SK-N-SH (cell line): Measurements from ENCODE around the gene C3orf22. TPM values are rescaled to one million over a fixed set of nuclear protein-coding genes. Genes with fewer than 3 reads are reported as not detected.

Source experiments
- CTCF ChIA-PET: fragments of 300-600, 350-600 bp; formaldehyde crosslinking; extraction: SDS; loops from one replicate; lab custom pipeline; 2021; lab: Yijun Ruan, JAX
- POLR2A ChIA-PET: fragments of 350-600 bp; sonication (Branson Sonifier 250); formaldehyde crosslinking; extraction: SDS; loops from one replicate; lab custom pipeline; 2020; ENCODE audit warnings: antibody characterized with exemption, inconsistent platforms; lab: Yijun Ruan, JAX
- DNase-seq: peaks from one replicate; pipeline ENCODE4 v3.0.0; 2012
- H2AFZ ChIP-seq: fragments of 200-600 bp; sonication (generic); 2 replicates; pipeline ENCODE4 v1.8.1; 2016; ENCODE audit warnings: antibody characterized with exemption, mild to moderate bottlenecking, low read depth
- H3F3A ChIP-seq: fragments of 200-600 bp; sonication (generic); replicated peaks from 2 replicates; pipeline ENCODE3; 2016; ENCODE audit warnings: antibody characterized with exemption, mild to moderate bottlenecking; ENCODE audit not compliant: insufficient read depth
- H3K27ac ChIP-seq, 2 experiments: fragments of 200-500 bp in 1 of 2; fragments of 200-600 bp in 1 of 2; sonication (Bioruptor generic) in 1 of 2; sonication (generic), shearing (Covaris generic) in 1 of 2; 2 replicates each; pipeline versions ENCODE4 v1.5.1 to v1.6.1; 2014 to 2016; ENCODE audit warnings: low read depth in 2 of 2, inconsistent platforms in 1 of 2, low read length in 1 of 2, mild to moderate bottlenecking in 1 of 2, mixed read lengths in 1 of 2
- H3K27me3 ChIP-seq: fragments of 200-600 bp; sonication (generic), shearing (Covaris generic); 2 replicates; pipeline ENCODE4 v1.6.1; 2016; ENCODE audit warnings: mixed run types; ENCODE audit not compliant: insufficient read depth
- H3K36me3 ChIP-seq, 2 experiments: fragments of 200-500 bp in 1 of 2; fragments of 200-600 bp in 1 of 2; sonication (Bioruptor generic) in 1 of 2; sonication (generic) in 1 of 2; replicated peaks in 1 of 2; 2 replicates each; pipeline versions ENCODE3 to v1.5.1; 2014 to 2016; ENCODE audit warnings: low read length in 1 of 2, mild to moderate bottlenecking in 1 of 2; ENCODE audit not compliant: insufficient read depth in 2 of 2, control insufficient read depth in 1 of 2
- H3K4me1 ChIP-seq, 2 experiments: fragments of 200-500 bp in 1 of 2; fragments of 200-600 bp in 1 of 2; sonication (Bioruptor generic) in 1 of 2; sonication (generic), shearing (Covaris generic) in 1 of 2; 2 replicates each; pipeline versions ENCODE4 v1.5.1 to v1.6.1; 2014 to 2016; ENCODE audit warnings: low read depth in 1 of 2, low read length in 1 of 2, mixed run types in 1 of 2; ENCODE audit not compliant: insufficient read depth in 2 of 2, control insufficient read depth in 1 of 2
- H3K4me2 ChIP-seq: fragments of 200-600 bp; sonication (generic), shearing (Covaris generic); 2 replicates; pipeline ENCODE4 v1.6.1; 2017; ENCODE audit warnings: mixed run types
- H3K4me3 ChIP-seq, 2 experiments: fragments of 200-500 bp in 1 of 2; fragments of 200-600 bp in 1 of 2; sonication (Bioruptor generic) in 1 of 2; sonication (generic), shearing (Covaris generic) in 1 of 2; 2 replicates each; pipeline versions ENCODE4 v1.5.1 to v1.8.1; 2014 to 2016; ENCODE audit warnings: low read depth in 2 of 2, inconsistent platforms in 1 of 2, low read length in 1 of 2, mild to moderate bottlenecking in 1 of 2, mixed read lengths in 1 of 2, moderate library complexity in 1 of 2
- H3K79me2 ChIP-seq: fragments of 200-600 bp; sonication (generic); 2 replicates; pipeline ENCODE4 v1.8.1; 2017; ENCODE audit warnings: mild to moderate bottlenecking; ENCODE audit not compliant: insufficient read depth
- H3K9ac ChIP-seq: fragments of 200-600 bp; sonication (generic); 2 replicates; pipeline ENCODE4 v1.6.1; 2017; ENCODE audit warnings: mixed run types
- H3K9me2 ChIP-seq: fragments of 200-600 bp; sonication (generic); 2 replicates; pipeline ENCODE4 v1.6.1; 2017; ENCODE audit warnings: mixed run types
- H3K9me3 ChIP-seq: fragments of 200-600 bp; sonication (generic); 2 replicates; pipeline ENCODE4 v1.6.1; 2017; ENCODE audit warnings: mixed run types, mild to moderate bottlenecking, moderate library complexity
- H4K20me1 ChIP-seq: fragments of 200-600 bp; sonication (generic); 2 replicates; pipeline ENCODE4 v1.6.1; 2017; ENCODE audit warnings: mild to moderate bottlenecking, mixed run types; ENCODE audit not compliant: insufficient read depth
- CHD2 ChIP-seq: fragments of 150-350 bp; IDR thresholded peaks from 2 replicates; pipeline ENCODE4 v1.6.1; 2018; ENCODE audit warnings: low read length; ENCODE audit not compliant: partially characterized antibody
- ELF1 ChIP-seq: IDR thresholded peaks from 2 replicates; pipeline ENCODE4 v1.4.0; 2012
- EP300 ChIP-seq, 2 experiments: IDR thresholded peaks; 2 replicates each; pipeline versions ENCODE4 v1.4.0 to v1.6.1; 2012; ENCODE audit warnings: borderline replicate concordance in 1 of 2, low read depth in 1 of 2, low read length in 1 of 2
- FOXJ3 ChIP-seq: sonication (generic); formaldehyde crosslinking; IDR thresholded peaks from 2 replicates; pipeline ENCODE4 v1.5.1; 2020; ENCODE audit warnings: mild to moderate bottlenecking, missing genetic modification reagents
- FOXM1 ChIP-seq: IDR thresholded peaks from 2 replicates; pipeline ENCODE4 v1.4.0; 2012; ENCODE audit warnings: low read depth, mild to moderate bottlenecking
- GABPA ChIP-seq: IDR thresholded peaks from 2 replicates; pipeline ENCODE4 v1.4.0; 2012; ENCODE audit warnings: low read depth, mild to moderate bottlenecking
- GATA2 ChIP-seq: sonication (generic); formaldehyde crosslinking; IDR thresholded peaks from 2 replicates; pipeline ENCODE4 v1.5.0; 2020; ENCODE audit warnings: mild to moderate bottlenecking, missing genetic modification reagents
- IRF3 ChIP-seq: fragments of 150-350 bp; IDR thresholded peaks from 2 replicates; pipeline ENCODE4 v1.6.1; 2016; ENCODE audit warnings: mild to moderate bottlenecking, low read depth, low read length
- JUND ChIP-seq: IDR thresholded peaks from 2 replicates; pipeline ENCODE4 v1.4.0; 2012
- MAX ChIP-seq: IDR thresholded peaks from 2 replicates; pipeline ENCODE4 v1.4.0; 2012; ENCODE audit warnings: low read depth
- NFIC ChIP-seq: IDR thresholded peaks from 2 replicates; pipeline ENCODE4 v1.4.0; 2012; ENCODE audit warnings: borderline replicate concordance
- NRF1 ChIP-seq: IDR thresholded peaks from 2 replicates; pipeline ENCODE4 v1.6.1; 2012; ENCODE audit warnings: low read depth, mild to moderate bottlenecking, low read length
- POLR2AphosphoS5 ChIP-seq: IDR thresholded peaks from 2 replicates; pipeline ENCODE4 v1.6.1; 2012; ENCODE audit warnings: low read depth, low read length
- RCOR1 ChIP-seq: fragments of 150-350 bp; IDR thresholded peaks from 2 replicates; pipeline ENCODE4 v1.6.1; 2017; ENCODE audit warnings: antibody characterized with exemption, low read length
- RFX5 ChIP-seq: IDR thresholded peaks from 2 replicates; pipeline ENCODE4 v1.6.1; 2012; ENCODE audit warnings: mild to moderate bottlenecking, improper control_type of control experiment, low read length
- RXRA ChIP-seq: IDR thresholded peaks from 2 replicates; pipeline ENCODE4 v1.4.0; 2012; ENCODE audit warnings: low read depth, mild to moderate bottlenecking, borderline replicate concordance
- SMC3 ChIP-seq: IDR thresholded peaks from 2 replicates; pipeline ENCODE4 v1.6.1; 2012; ENCODE audit warnings: low read depth, low read length, improper control_type of control experiment
- TAF1 ChIP-seq: IDR thresholded peaks from 2 replicates; pipeline ENCODE4 v1.6.1; 2012; ENCODE audit warnings: low read depth, mild to moderate bottlenecking, low read length, moderate library complexity, borderline replicate concordance
- TEAD4 ChIP-seq: IDR thresholded peaks from 2 replicates; pipeline ENCODE4 v1.4.0; 2012; ENCODE audit warnings: mild to moderate bottlenecking, borderline replicate concordance; ENCODE audit not compliant: insufficient read depth
- YY1 ChIP-seq: IDR thresholded peaks from 2 replicates; pipeline ENCODE4 v1.4.0; 2012; ENCODE audit warnings: low read depth, mild to moderate bottlenecking
- ZBTB33 ChIP-seq: IDR thresholded peaks from 2 replicates; pipeline ENCODE4 v1.4.0; 2012; ENCODE audit warnings: low read depth, borderline replicate concordance
- WGBS: methylation state at CpG from one replicate; pipeline ENCODE4 v1.1.6; 2017; ENCODE audit warnings: low lambda C conversion rate; 5-methylcytosine and 5-hydroxymethylcytosine counted together
- polyA plus RNA-seq, 3 experiments: library from polyadenylated mRNA; depleted of rRNA; stranded (reverse); fragments of >200 nt; gene quantifications; 2 replicates each; pipeline ENCODE4 v1.2.3, GENCODE V29; 2012

Gene C3orf22
- polyA plus RNA-seq, 1 of the 3 experiments (the other 2 are of a cell fraction): not detected

GRCh38 chr3:126511291-126511690, 47.4 kb downstream of the C3orf22 start (continued):
- TF ChIP-seq RCOR1: no peak
- TF ChIP-seq TAF1: no peak
- no peak for TF ChIP-seq NRF1
- no peak for TF ChIP-seq SMC3
- no peak for TF ChIP-seq ELF1
- TF ChIP-seq IRF3: no peak
- TF ChIP-seq, all 33 proteins: peak for 0

GRCh38 chr3:126510308-126510910, 48.3 kb downstream of the C3orf22 start:
- POLR2A ChIA-PET: interaction anchor here (0.6 kb wide), 1 partner anchor 160 kb away, joined by 4 read pairs; no protein-coding TSS in a partner anchor
- TF ChIP-seq NFIC: no peak
- no peak for TF ChIP-seq FOXJ3 (CRISPR knock-in tag)
- no peak for TF ChIP-seq POLR2AphosphoS5
- no peak for TF ChIP-seq JUND
- no peak for TF ChIP-seq SMC3
- TF ChIP-seq FOXM1: no peak
- TF ChIP-seq GABPA: no peak
- TF ChIP-seq TAF1: no peak
- TF ChIP-seq MAX: no peak
- no peak for TF ChIP-seq NRF1
- TF ChIP-seq YY1: no peak
- no peak for TF ChIP-seq CHD2
- TF ChIP-seq RCOR1: no peak
- no peak for TF ChIP-seq EP300 (IDR thresholded peaks at IDR 0.05; ENCODE audit: borderline replicate concordance in 1 of 2, low read depth in 1 of 2, low read length in 1 of 2)
- no peak for TF ChIP-seq RXRA
- TF ChIP-seq RFX5: no peak
- no peak for TF ChIP-seq TEAD4
- no peak for TF ChIP-seq ZBTB33
- no peak for TF ChIP-seq IRF3
- no peak for TF ChIP-seq GATA2
- Histone ChIP-seq H4K20me1 (no peaks in the 10 kb centered on the region), H3K9ac (no peak overlapping the region), H3K27ac (no peak overlapping the region), H3K36me3 (no peaks in the 10 kb centered on the region), H2AFZ (no peak overlapping the region), H3K4me3 (no peak overlapping the region), H3K9me3 (no peaks in the 10 kb centered on the region), H3F3A (no peaks in the 10 kb centered on the region), H3K4me1 (peaks cover 0 to 4% of the 10 kb centered on the region in 2 experiments; a peak in 1 of 4 replicates), H3K9me2 (no peaks in the 10 kb centered on the region), H3K79me2 (no peaks in the 10 kb centered on the region), H3K4me2 (no peak overlapping the region), H3K27me3 (peaks cover 10% of the 10 kb centered on the region; the same call in 1 of the 2 replicates)
- 76% methylated on average over 11 of the region's 22 CpGs for WGBS
- CTCF ChIA-PET: interaction anchor here (0.7 to 7.0 kb wide), 3 partner anchors 8 to 55 kb away, joined by 3 to 45 read pairs (median 3); partner anchors contain the start of gene CHST13
- no peak for DNase-seq
